CD4-positive, alpha-beta T cell treated with Interleukin-15 for 1 hour (primary cell): Measurements from ENCODE around the gene TRPM4.
A peak's percentile ranks its signal among the peaks of the same experiment; 100 is the strongest.
"Not testable (repeated sequence)": the region's sequence is repeated elsewhere in the genome, so short reads cannot be mapped to it uniquely, and the experiment has no call there.

Source experiments
- DNase-seq: peaks from one replicate; pipeline ENCODE4 v3.0.0-alpha.2; 2020

The TRPM4 gene

GRCh38 chr19:49196527-49197240, 39.1 kb downstream of the TRPM4 start:
- no peak for DNase-seq

GRCh38 chr19:49200238-49200862, 42.8 kb downstream of the TRPM4 start:
- DNase-seq = no peak

GRCh38 chr19:49201042-49201441, 43.5 kb downstream of the TRPM4 start:
- no peak for DNase-seq

GRCh38 chr19:49205114-49205513, 47.5 kb downstream of the TRPM4 start:
- no peak for DNase-seq

- DNase-seq = not testable (repeated sequence)
These were observed 51.9 kb downstream of the TRPM4 start for GRCh38 chr19:49209502-49209901.

- peak; percentile 51 for DNase-seq
These were observed 52.7 kb downstream of the TRPM4 start for GRCh38 chr19:49210108-49210900.

GRCh38 chr19:49210901-49211451, 53.4 kb downstream of the TRPM4 start:
- DNase-seq = no peak

- no peak for DNase-seq
These were observed 54.6 kb downstream of the TRPM4 start for GRCh38 chr19:49212016-49212701.

- DNase-seq = no peak
These were observed 56.2 kb downstream of the TRPM4 start for GRCh38 chr19:49213791-49214190.

- DNase-seq = no peak
These were observed 57.1 kb downstream of the TRPM4 start for GRCh38 chr19:49214701-49215100.

GRCh38 chr19:49216071-49216470, 58.5 kb downstream of the TRPM4 start:
- no peak for DNase-seq

- DNase-seq = no peak
These were observed 59.8 kb downstream of the TRPM4 start for GRCh38 chr19:49217382-49217781.

- DNase-seq = no peak
These were observed 64.4 kb downstream of the TRPM4 start for GRCh38 chr19:49222011-49222410.

GRCh38 chr19:49222528-49222927, 64.9 kb downstream of the TRPM4 start:
- no peak for DNase-seq

GRCh38 chr19:49223472-49223871, 65.9 kb downstream of the TRPM4 start:
- DNase-seq = no peak

- DNase-seq = not testable (repeated sequence)
These were observed 66.8 kb downstream of the TRPM4 start for GRCh38 chr19:49224441-49224840.

GRCh38 chr19:49224879-49225278, 67.3 kb downstream of the TRPM4 start:
- DNase-seq = peak; percentile 35

- no peak for DNase-seq
These were observed 71.8 kb downstream of the TRPM4 start for GRCh38 chr19:49229416-49229815.

- DNase-seq = no peak
These were observed 73.8 kb downstream of the TRPM4 start for GRCh38 chr19:49231389-49231788.

- DNase-seq = no peak
These were observed 74.2 kb downstream of the TRPM4 start for GRCh38 chr19:49231804-49232203.

GRCh38 chr19:49233163-49233562, 75.6 kb downstream of the TRPM4 start:
- no peak for DNase-seq

GRCh38 chr19:49241769-49242168, 84.2 kb downstream of the TRPM4 start:
- no peak for DNase-seq

GRCh38 chr19:49243129-49243528, 85.5 kb downstream of the TRPM4 start:
- no peak for DNase-seq
